ENCODE data around the gene CRYBG3.

DNA sequence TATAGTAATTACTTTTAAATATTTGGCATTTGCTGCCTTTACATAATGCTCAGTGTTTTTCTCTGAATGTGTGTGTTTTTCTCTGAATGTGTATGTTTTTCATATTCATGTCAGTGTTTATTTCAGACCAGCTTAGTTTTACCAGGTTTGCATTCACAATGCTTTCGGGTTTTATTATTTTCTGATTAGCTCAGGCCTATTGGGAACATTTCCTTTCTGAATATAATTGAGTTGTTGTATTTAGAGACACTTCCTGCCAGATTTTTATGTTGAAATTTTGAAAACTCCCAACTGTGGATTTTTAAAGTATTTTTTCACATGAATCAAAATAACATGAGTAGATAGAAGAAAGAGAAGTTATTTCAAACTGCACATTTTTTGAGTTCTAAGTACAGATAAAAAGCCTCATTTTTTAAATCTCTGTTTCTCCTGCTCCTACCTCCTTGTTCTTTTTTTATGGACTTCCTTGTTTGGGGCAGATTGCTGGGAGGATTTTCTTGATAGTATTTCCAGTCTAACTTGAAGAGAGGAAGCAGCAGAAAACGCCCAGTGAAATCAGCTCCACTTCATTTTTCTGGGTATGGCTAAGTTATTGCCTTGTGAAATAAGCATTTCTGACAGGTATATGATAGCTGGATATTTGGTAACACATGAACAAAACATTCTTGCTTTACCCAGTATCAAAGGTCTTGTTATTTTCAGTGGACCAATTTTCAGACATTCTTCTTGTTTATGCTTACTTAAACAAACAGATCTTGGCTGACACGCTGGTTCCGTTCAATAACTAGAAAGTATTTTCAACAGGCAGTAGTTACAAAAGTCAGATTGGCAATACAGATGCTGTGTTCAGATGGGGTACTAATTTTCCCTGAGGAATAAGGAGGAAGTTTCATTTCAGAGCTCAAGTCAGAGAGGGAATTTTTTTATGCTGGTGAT is 79.8 kb downstream of the CRYBG3 start:
- TF ChIP-seq, protein P1, sequence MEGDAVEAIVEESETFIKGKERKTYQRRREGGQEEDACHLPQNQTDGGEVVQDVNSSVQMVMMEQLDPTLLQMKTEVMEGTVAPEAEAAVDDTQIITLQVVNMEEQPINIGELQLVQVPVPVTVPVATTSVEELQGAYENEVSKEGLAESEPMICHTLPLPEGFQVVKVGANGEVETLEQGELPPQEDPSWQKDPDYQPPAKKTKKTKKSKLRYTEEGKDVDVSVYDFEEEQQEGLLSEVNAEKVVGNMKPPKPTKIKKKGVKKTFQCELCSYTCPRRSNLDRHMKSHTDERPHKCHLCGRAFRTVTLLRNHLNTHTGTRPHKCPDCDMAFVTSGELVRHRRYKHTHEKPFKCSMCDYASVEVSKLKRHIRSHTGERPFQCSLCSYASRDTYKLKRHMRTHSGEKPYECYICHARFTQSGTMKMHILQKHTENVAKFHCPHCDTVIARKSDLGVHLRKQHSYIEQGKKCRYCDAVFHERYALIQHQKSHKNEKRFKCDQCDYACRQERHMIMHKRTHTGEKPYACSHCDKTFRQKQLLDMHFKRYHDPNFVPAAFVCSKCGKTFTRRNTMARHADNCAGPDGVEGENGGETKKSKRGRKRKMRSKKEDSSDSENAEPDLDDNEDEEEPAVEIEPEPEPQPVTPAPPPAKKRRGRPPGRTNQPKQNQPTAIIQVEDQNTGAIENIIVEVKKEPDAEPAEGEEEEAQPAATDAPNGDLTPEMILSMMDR (conservative IDR thresholded peaks at IDR 0.05 in 1 of 2, IDR thresholded peaks at IDR 0.05 in 1 of 2; ENCODE audit: low read depth in 1 of 2, low read length in 2 of 2), result no peak
- no peak for TF ChIP-seq EZH2 (IDR thresholded peaks at IDR 0.05; ENCODE audit: low read length, missing control alignments)

Data from fibroblast of lung (primary cell).